Purkinje cell (primary cell): ENCODE results near the gene MAPRE3. TPM values are rescaled to one million over a fixed set of nuclear protein-coding genes. Genes with fewer than 3 reads are reported as not detected.

ENCODE experiments used
- polyA plus RNA-seq: library from polyadenylated mRNA; unstranded; fragments of >200 nt; fragmentation: Nextera tagmentation; gene quantifications from 2 replicates; pipeline ENCODE4 v1.2.1, GENCODE V29; 2014

Gene MAPRE3
- 17.4 and 20.0 TPM in 2 replicates for polyA plus RNA-seq

DNA sequence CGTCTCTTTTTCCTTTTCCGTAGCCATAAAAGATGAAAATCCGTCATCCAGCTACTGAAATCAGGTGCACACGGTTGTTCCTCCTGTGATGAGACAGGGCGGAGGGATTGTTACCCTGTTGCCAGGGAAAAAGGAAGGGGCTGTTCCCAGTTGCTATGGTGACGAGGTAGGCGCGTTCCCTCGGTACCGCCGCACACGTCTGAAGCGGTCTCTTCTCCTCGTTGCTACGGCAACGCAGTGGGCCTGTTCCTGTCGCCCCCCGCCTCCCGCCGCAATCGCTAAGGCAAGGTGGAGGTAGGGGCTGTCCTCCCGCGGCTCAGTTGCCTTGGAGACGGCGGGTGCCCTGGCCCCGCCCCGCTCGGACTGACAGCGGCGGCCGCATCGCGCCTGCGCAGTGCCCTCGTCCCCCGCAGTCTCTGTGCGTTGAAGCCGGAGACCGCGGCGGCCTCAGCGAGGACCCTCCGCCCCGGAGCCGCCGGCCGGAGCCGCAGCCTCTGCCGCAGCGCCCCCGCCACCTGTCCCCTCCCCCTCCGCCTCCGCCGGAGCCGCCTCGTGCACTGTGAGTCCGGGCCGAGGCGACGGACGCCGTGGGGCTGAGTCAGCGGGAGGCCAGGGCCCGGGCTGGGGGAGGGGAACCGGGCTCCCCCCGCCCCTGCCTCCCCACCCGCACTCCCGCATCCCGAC lies at the start of gene MAPRE3:
Gene MAPRE3 (plus strand): TSS at position 394 of the 684 bp plus-strand sequence. CDS start 51,582 bp downstream, outside the sequence.

DNA sequence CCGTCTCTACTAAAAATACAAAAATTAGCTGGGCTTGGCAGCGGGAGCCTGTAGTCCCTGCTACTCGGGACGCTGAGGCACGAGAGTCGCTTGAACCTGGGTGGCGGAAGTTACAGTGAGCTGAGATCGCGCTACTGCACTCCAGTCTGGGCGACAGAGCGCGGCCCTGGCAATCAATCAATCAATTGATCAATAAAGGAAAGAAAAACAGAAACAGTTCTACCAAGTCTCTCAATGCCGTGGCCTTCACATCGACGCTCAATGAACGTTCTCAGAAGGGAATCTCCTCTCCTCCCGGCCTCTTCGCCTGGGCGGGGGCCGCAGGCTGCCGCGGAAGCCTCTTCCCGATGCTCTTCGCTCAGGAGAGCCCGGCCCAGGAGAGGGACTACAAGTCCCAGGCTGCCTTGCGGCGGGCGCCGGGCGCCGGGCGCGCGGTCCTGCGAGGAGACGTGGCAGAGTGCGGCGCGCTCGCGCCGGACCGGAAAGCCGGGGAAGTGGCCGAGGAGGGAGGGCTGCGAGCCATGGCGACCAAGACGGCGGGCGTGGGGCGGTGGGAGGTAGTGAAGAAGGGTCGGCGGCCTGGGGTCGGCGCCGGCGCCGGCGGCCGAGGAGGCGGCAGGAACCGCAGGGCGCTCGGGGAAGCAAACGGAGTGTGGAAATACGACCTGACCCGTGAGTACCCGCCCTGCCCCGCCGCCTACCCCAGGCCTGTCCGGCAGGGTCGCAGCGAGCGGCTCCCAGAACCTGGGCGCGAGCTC lies 62.2 kb downstream of the MAPRE3 start, which contains the start of gene TMEM214:
Gene TMEM214 (plus strand): TSS at position 471 of the 758 bp plus-strand sequence. CDS start 51 bp downstream, at position 522.

DNA sequence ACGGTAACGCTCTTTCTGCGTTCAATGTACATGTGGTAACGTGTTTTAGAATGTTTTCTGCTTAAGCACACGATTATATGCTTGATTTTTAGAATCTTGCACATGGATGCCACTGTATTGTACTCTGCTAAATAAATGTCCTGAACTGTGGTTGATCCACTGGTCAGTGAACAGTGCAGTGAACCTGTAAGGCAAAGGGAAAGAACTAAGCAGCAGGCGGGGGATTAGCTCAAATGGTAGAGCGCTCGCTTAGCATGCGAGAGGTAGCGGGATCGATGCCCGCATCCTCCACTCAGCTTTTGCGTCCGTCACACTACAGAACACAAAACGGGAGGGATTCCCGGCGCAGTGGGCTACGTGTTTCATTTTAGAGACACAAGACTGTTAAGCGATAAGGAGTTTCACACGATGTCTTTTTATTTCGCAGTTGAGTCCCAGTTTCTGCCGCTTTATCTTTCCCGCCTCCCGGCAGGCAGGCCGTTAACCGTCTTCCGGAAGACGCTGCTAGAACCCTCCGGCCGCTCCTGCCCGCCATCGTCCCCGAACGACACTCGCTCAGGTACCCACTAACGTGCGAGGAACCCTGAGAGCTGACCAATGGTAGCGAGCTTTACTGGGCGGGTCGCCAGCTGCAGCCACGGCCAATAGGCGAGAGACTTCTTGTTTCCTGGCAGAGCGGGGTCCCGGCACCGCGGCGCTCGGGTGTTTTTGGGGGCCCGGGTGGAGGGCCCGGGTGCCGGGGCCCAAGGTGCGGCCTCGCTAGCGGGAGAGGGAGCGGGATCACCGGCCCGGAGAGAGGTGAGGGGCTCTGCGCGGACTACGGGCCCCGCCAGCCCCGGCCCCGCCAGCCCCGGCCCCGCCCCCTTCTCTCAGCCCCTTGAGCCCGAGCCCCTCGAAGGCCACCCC lies 80.8 kb downstream of the MAPRE3 start, which contains the start of gene AGBL5:
Gene AGBL5 (plus strand): TSS at position 673 of the 906 bp plus-strand sequence. CDS start 1,291 bp downstream, outside the sequence.

DNA sequence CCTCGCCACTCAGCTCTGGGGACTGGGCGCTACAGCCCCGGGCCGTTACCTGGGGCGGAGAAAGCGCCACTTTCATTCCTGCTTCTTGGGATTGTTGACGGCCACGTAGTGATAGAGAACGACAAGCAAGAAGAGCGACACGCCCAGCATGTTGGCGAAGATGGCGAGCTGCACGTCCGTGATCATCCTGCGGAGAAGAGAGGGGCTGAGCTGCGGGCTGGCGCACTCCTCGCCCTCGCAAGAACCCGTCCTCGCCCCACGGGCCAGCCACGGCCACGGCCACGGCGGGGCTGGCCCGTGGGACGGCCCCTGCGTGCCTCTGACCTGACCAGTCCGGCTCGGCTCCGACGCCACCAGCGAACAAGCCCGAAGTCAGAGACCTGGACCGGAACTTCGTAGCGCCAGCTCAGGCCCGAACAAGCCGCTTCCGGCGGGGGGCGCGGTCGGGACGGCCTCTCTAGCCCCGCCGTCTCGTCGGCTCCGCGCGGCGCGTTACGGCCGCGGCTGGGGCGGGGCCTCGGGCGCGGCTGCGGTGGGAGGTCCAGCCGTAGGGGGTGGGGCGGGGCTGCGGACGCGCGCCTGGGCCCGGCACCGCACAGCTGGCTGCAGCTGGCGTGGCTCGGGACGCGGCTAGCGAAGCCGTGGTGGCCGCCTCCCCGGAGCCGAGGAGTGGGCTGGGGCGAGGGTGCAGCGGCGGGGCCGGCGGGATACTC lies 101.0 kb downstream of the MAPRE3 start, which contains the start of gene OST4:
Gene OST4 (minus strand): TSS at position 378 of the 713 bp plus-strand sequence.

Other genes starting within 250 kb of the MAPRE3 start
- 4.5 and 5.6 TPM in 2 replicates for gene SLC35F6, start 206.4 kb upstream of the MAPRE3 start, polyA plus RNA-seq
- gene CENPA, start 184.6 kb upstream of the MAPRE3 start, polyA plus RNA-seq = 0.66 TPM in 1 of 2 replicates, not detected in the other
- 10.1 and 11.6 TPM in 2 replicates for gene DPYSL5, start 122.5 kb upstream of the MAPRE3 start, polyA plus RNA-seq
- gene TMEM214, start 62.3 kb downstream of the MAPRE3 start, polyA plus RNA-seq = 11.2 and 12.8 TPM in 2 replicates
- 2.1 and 2.3 TPM in 2 replicates for gene AGBL5, start 81.0 kb downstream of the MAPRE3 start, polyA plus RNA-seq
- 651 and 832 TPM in 2 replicates for gene OST4, start 101.0 kb downstream of the MAPRE3 start, polyA plus RNA-seq
- not detected in 2 replicates for gene EMILIN1, start 108.0 kb downstream of the MAPRE3 start, polyA plus RNA-seq
- 0.28 and 1.3 TPM in 2 replicates for gene KHK, start 116.1 kb downstream of the MAPRE3 start, polyA plus RNA-seq
- 28.9 and 37.0 TPM in 2 replicates for gene CGREF1, start 148.5 kb downstream of the MAPRE3 start, polyA plus RNA-seq
- not detected in 2 replicates for gene ABHD1, start 153.2 kb downstream of the MAPRE3 start, polyA plus RNA-seq
- 13.8 and 25.2 TPM in 2 replicates for gene PREB, start 164.0 kb downstream of the MAPRE3 start, polyA plus RNA-seq
- not detected in 2 replicates for gene PRR30, start 168.8 kb downstream of the MAPRE3 start, polyA plus RNA-seq
- gene TCF23, start 178.4 kb downstream of the MAPRE3 start, polyA plus RNA-seq = not detected in 2 replicates
- 123 and 146 TPM in 2 replicates for gene ATRAID, start 241.4 kb downstream of the MAPRE3 start, polyA plus RNA-seq
- gene SLC5A6, start 241.6 kb downstream of the MAPRE3 start, polyA plus RNA-seq = 7.2 and 9.7 TPM in 2 replicates
- 4.1 and 4.9 TPM in 2 replicates for gene CAD, start 246.7 kb downstream of the MAPRE3 start, polyA plus RNA-seq